HG03045 (cell line): ENCODE measurements around the gene TRPV5.

Experiments used
- ATAC-seq: cut with Tn5 transposase; IDR thresholded peaks from one replicate; pipeline ENCODE4 v1.9.1; 2021; ENCODE audit warnings: mild to moderate bottlenecking, moderate library complexity; ENCODE audit not compliant: unreplicated experiment

Gene TRPV5

GRCh38 chr7:142941541-142941940 is 8.0 kb upstream of the TRPV5 start:
- no peak for ATAC-seq

GRCh38 chr7:142940966-142941535 is 7.5 kb upstream of the TRPV5 start:
- ATAC-seq = no peak

GRCh38 chr7:142939226-142939910 is 5.8 kb upstream of the TRPV5 start, which contains the start of gene LLCFC1:
Gene LLCFC1 (plus strand): TSS chr7:142939484. CDS start chr7:142939622, 138 bp downstream.
- no peak for ATAC-seq

- ATAC-seq = no peak
Measured at GRCh38 chr7:142938611-142939010, 5.1 kb upstream of the TRPV5 start.

GRCh38 chr7:142935941-142936565 is 2.5 kb upstream of the TRPV5 start:
- no peak for ATAC-seq

GRCh38 chr7:142934056-142934455 is 510 bp upstream of the TRPV5 start:
- no peak for ATAC-seq

- no peak for ATAC-seq
Measured at GRCh38 chr7:142933092-142933475, 462 bp downstream of the TRPV5 start.

- no peak for ATAC-seq
Measured at GRCh38 chr7:142932386-142933091, 1.0 kb downstream of the TRPV5 start.

GRCh38 chr7:142930126-142930730 is 3.3 kb downstream of the TRPV5 start:
- ATAC-seq = no peak

GRCh38 chr7:142927949-142928348 is 5.6 kb downstream of the TRPV5 start:
- no peak for ATAC-seq

- no peak for ATAC-seq
Measured at GRCh38 chr7:142927085-142927745, 6.3 kb downstream of the TRPV5 start.

GRCh38 chr7:142925413-142925812 is 8.1 kb downstream of the TRPV5 start:
- ATAC-seq = no peak

GRCh38 chr7:142923391-142923790 is 10.2 kb downstream of the TRPV5 start:
- ATAC-seq = no peak

- ATAC-seq = no peak
Measured at GRCh38 chr7:142919656-142920055, 13.9 kb downstream of the TRPV5 start.

- no peak for ATAC-seq
Measured at GRCh38 chr7:142918901-142919300, 14.6 kb downstream of the TRPV5 start.

GRCh38 chr7:142917447-142917846 is 16.1 kb downstream of the TRPV5 start:
- no peak for ATAC-seq

GRCh38 chr7:142916508-142916907 is 17.0 kb downstream of the TRPV5 start:
- no peak for ATAC-seq

GRCh38 chr7:142915315-142915714 is 18.2 kb downstream of the TRPV5 start:
- ATAC-seq = no peak

GRCh38 chr7:142914121-142914520 is 19.4 kb downstream of the TRPV5 start:
- ATAC-seq = no peak

- ATAC-seq = no peak
Measured at GRCh38 chr7:142913566-142913965, 20.0 kb downstream of the TRPV5 start.

- ATAC-seq = no peak
Measured at GRCh38 chr7:142913051-142913450, 20.5 kb downstream of the TRPV5 start.
